Suppressor macrophage treated with lipopolysaccharide for 1 hour (primary cell): ENCODE results near the gene HSFX4.
"Not testable (repeated sequence)": the region's sequence is repeated elsewhere in the genome, so short reads cannot be mapped to it uniquely, and the experiment has no call there.

Experiments
- DNase-seq, 3 donors: peaks; one replicate each; pipeline ENCODE4 v3.0.0-alpha.2; 2020 to 2022

Gene HSFX4

GRCh38 chrX:149938427-149938880, 9.1 kb downstream of the HSFX4 start, which contains the start of gene EOLA2:
EOLA2 (minus strand) TSS chrX:149938491; CDS start chrX:149933874, 4,617 bp downstream.
- peak; percentile 94 to 96 (median 95) for DNase-seq

- peak; percentile 86 to 97 (median 93) for DNase-seq
Measured at GRCh38 chrX:149938881-149939654, 9.7 kb downstream of the HSFX4 start.

GRCh38 chrX:149939655-149939904, 10.2 kb downstream of the HSFX4 start:
- DNase-seq, result no peak

GRCh38 chrX:149939905-149940673, 10.7 kb downstream of the HSFX4 start:
- peak; percentile 92 to 94 (median 93) for DNase-seq

GRCh38 chrX:149940674-149941024, 11.3 kb downstream of the HSFX4 start:
- DNase-seq, result not testable (repeated sequence)

GRCh38 chrX:149945087-149945670, 15.8 kb downstream of the HSFX4 start:
- not testable (repeated sequence) for DNase-seq

- not testable (repeated sequence) for DNase-seq
Measured at GRCh38 chrX:149945820-149946219, 16.4 kb downstream of the HSFX4 start.

- DNase-seq, result not testable (repeated sequence)
Measured at GRCh38 chrX:149946932-149947331, 17.6 kb downstream of the HSFX4 start.

GRCh38 chrX:149948016-149948415, 18.6 kb downstream of the HSFX4 start:
- no peak for DNase-seq

- no peak for DNase-seq
Measured at GRCh38 chrX:149949743-149950436, 20.5 kb downstream of the HSFX4 start.

GRCh38 chrX:149950681-149951080, 21.3 kb downstream of the HSFX4 start:
- peak; percentile 41 to 47 (median 42) for DNase-seq

- no peak for DNase-seq
Measured at GRCh38 chrX:149961572-149961971, 32.2 kb downstream of the HSFX4 start.

GRCh38 chrX:149962010-149962409, 32.6 kb downstream of the HSFX4 start:
- no peak for DNase-seq

- peak; percentile 61 to 64 (median 61) for DNase-seq
Measured at GRCh38 chrX:149962859-149963757, 33.7 kb downstream of the HSFX4 start.

GRCh38 chrX:149979126-149979644, 49.8 kb downstream of the HSFX4 start:
- peak; percentile 15 to 20 (median 20) for DNase-seq
